ENCODE measurements around the gene OR6Y1. TPM values are rescaled to one million over a fixed set of nuclear protein-coding genes. Genes with fewer than 3 reads are reported as not detected.

OR6Y1 gene
- total and polyA plus RNA-seq, 2 of the 8 experiments (the other 6 are each of a cell fraction or from before 2014, with no cell fraction given): 0.07 TPM; not detected in 1

DNA sequence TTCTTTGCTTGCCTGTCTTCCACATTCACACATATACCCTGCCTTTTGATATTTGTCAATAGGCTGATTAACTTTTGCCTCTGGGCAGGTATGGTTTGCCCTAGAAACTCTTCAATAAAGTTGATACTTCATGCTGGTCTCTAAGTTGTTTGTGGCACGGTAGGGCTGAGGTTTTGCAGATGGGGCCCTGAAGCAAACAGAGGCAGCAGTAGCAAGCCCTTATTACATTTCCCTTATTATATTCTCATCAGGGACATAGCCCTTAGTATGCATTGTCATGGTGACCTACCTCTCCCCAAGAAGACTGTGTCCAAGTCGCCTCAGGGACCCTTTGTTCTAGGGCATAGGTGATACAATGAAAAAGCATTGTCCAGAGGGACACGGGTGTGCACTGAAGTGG is 16.3 kb upstream of the OR6Y1 start, which contains the start of gene OR6P1 (continued):
- TF ChIP-seq SUZ12 (IDR thresholded peaks at IDR 0.05; ENCODE audit: low read length) (no peak), ASH2L (IDR thresholded peaks at IDR 0.05; ENCODE audit: low read length) (no peak), RBBP5 (IDR thresholded peaks at IDR 0.05; ENCODE audit: borderline replicate concordance, low read depth, low read length) (no peak), CBX8 (IDR thresholded peaks at IDR 0.05; ENCODE audit: borderline replicate concordance, low read depth, low read length) (no peak)
